Spleen (tissue), 7 donors: Measurements from ENCODE around the gene WRAP73.

Experiments
- CTCF ChIP-seq, 11 experiments: fragments of 200-600 bp in 7 of 11; fragments of 450-650 bp in 4 of 11; sonication (generic) in 4 of 11; IDR thresholded peaks in 8 of 11; conservative IDR thresholded peaks in 3 of 11; 1 replicate in 7 of 11; 2 replicates in 4 of 11; pipeline versions ENCODE4 v1.4.0 to v1.8.0; 2016 to 2021; ENCODE audit warnings: antibody characterized with exemption in 11 of 11, inconsistent platforms in 4 of 11, mild to moderate bottlenecking in 1 of 11
- POLR2AphosphoS5 ChIP-seq, 3 donors: sonication (generic); formaldehyde crosslinking; IDR thresholded peaks; one replicate each; pipeline ENCODE4 v1.5.1; 2017; ENCODE audit warnings: antibody characterized with exemption in 3 of 3
- donor health status: DM: no; HTN: no; CAD: no; lungs with moderate emphysema.
- donor health status: DM: no; HTN: no; CAD: no.
- donor health status: DM: no; HTN: no; CAD: no.

GRCh38 chr1:3610527-3611169, 39.3 kb downstream of the WRAP73 start:
- no peak for TF ChIP-seq CTCF (IDR thresholded peaks at IDR 0.05 in 8 of 11, conservative IDR thresholded peaks at IDR 0.05 in 3 of 11)
- TF ChIP-seq POLR2AphosphoS5 (IDR thresholded peaks at IDR 0.05): no peak
